HEK293T (cell line): ENCODE measurements around the gene CTDSP1.

Experiments
- ARNT ChIP-seq: fragments of 450-650 bp; IDR thresholded peaks from 2 replicates; pipeline ENCODE4 v1.6.1; 2017; ENCODE audit warnings: mild to moderate bottlenecking
- ELF4 ChIP-seq: fragments of 450-650 bp; IDR thresholded peaks from 2 replicates; pipeline ENCODE4 v1.6.1; 2017; ENCODE audit warnings: antibody characterized with exemption
- FOXM1 ChIP-seq: fragments of 450-650 bp; IDR thresholded peaks from 2 replicates; pipeline ENCODE4 v1.6.1; 2017; ENCODE audit warnings: mild to moderate bottlenecking, borderline replicate concordance
- L3MBTL2 ChIP-seq: fragments of 450-650 bp; conservative IDR thresholded peaks from 2 replicates; pipeline ENCODE4 v1.6.1; 2016; ENCODE audit warnings: mild to moderate bottlenecking
- NFRKB ChIP-seq: fragments of 450-650 bp; IDR thresholded peaks from 2 replicates; pipeline ENCODE4 v1.6.1; 2016; ENCODE audit warnings: mild to moderate bottlenecking, moderate library complexity
- SP1 ChIP-seq: fragments of 450-650 bp; IDR thresholded peaks from 2 replicates; pipeline ENCODE4 v1.6.1; 2017
- SUZ12 ChIP-seq: fragments of 450-650 bp; IDR thresholded peaks from 2 replicates; pipeline ENCODE4 v1.6.1; 2016; ENCODE audit warnings: mild to moderate bottlenecking
- TARDBP ChIP-seq: fragments of 450-650 bp; IDR thresholded peaks from 2 replicates; pipeline ENCODE4 v1.6.1; 2016
- ZNF384 ChIP-seq: fragments of 450-650 bp; IDR thresholded peaks from 2 replicates; pipeline ENCODE4 v1.6.1; 2016

DNA sequence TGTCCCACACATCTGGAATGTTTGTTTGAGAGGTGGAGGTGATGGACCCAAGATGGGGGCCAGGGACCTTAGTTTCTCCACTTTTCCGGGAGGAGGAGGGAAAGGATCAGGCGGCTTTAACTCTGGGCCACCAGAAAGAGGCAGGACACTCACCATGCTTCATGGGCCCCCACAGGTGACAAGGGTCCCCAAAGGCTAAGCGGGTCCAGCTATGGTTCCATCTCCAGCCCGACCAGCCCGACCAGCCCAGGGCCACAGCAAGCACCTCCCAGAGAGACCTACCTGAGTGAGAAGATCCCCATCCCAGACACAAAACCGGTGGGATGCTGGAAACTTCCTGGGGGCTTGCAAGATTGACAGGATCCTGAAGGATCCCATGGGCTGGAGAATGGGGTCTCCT lies 16.9 kb upstream of the CTDSP1 start:
- TF ChIP-seq ELF4 = no peak
- no peak for TF ChIP-seq NFRKB
- no peak for TF ChIP-seq SP1
- no peak for TF ChIP-seq SUZ12
- TF ChIP-seq FOXM1 = no peak
- TF ChIP-seq L3MBTL2 = no peak
- no peak for TF ChIP-seq TARDBP
- TF ChIP-seq ZNF384 = no peak
- TF ChIP-seq ARNT = no peak
